ENCODE results near the gene SGSM1. TPM values are rescaled to one million over a fixed set of nuclear protein-coding genes. Genes with fewer than 3 reads are reported as not detected.

The SGSM1 gene
- total RNA-seq, 1 experiment from 2014 or later: 4.3 TPM

- Histone ChIP-seq H3K27ac (ENCODE audit: insufficient read length, low read depth, low read length) (no peak overlapping the region), H3K79me1 (ENCODE audit: insufficient read depth, low read depth, low read length, poor library complexity, severe bottlenecking) (no peaks in the 10 kb centered on the region)
- WGBS (ENCODE audit: extremely low coverage, insufficient read length, low lambda C conversion rate): no CpG with 5 or more reads among the region's 4 CpGs
Measured at GRCh38 chr22:24954114-24954463, 148.1 kb downstream of the SGSM1 start.

More at GRCh38 chr22:24954114-24954463, 148.1 kb downstream of the SGSM1 start:
- peaks cover 12% of the 10 kb centered on the region for H3K23me2 ChIP-seq (ENCODE audit: insufficient read length, low read depth, low read length, poor library complexity, severe bottlenecking)
- H2AFZ ChIP-seq (ENCODE audit: low read length): no peak overlapping the region
- no peak for DNase-seq
- no peak overlapping the region for H3K56ac ChIP-seq (ENCODE audit: insufficient read length, low read depth, low read length)
- H3T11ph ChIP-seq (ENCODE audit: low read length): no peak overlapping the region
- no peaks in the 10 kb centered on the region for H3K9me3 Mint-ChIP-seq
- H3K4me2 ChIP-seq (ENCODE audit: insufficient read depth, insufficient read length, low read length): peak overlapping the region; percentile 91
- no peak overlapping the region for H3K14ac ChIP-seq (ENCODE audit: insufficient read depth, low read length)
- H2BK12ac ChIP-seq (ENCODE audit: insufficient read length, low read depth, low read length): no peak overlapping the region
- H3K18ac ChIP-seq (ENCODE audit: insufficient read length, low read depth, low read length): no peak overlapping the region
- no peak overlapping the region for H2AK5ac ChIP-seq (ENCODE audit: insufficient read length, low read length)
- H3K36me3 Mint-ChIP-seq (ENCODE audit: insufficient read depth in 1 of 3, low read depth in 3 of 3): peaks cover 0 to 6% (median 5%) of the 10 kb centered on the region in 3 experiments; a peak in 2 of 7 replicates
- H3K9ac ChIP-seq (ENCODE audit: extremely low read depth, insufficient read length, low read length): peak overlapping the region; percentile 9
- no peaks in the 10 kb centered on the region for H3K27me3 Mint-ChIP-seq (ENCODE audit: low read depth)
- H4K8ac ChIP-seq (replicated peaks; ENCODE audit: insufficient read length, low read depth, low read length): no peak overlapping the region
- no peaks in the 10 kb centered on the region for H3K9me3 ChIP-seq (ENCODE audit: control insufficient read depth, low read depth, low read length)
- peak overlapping the region; percentile 83 to 95 for H3K4me3 Mint-ChIP-seq
- no peak overlapping the region for H3K23ac ChIP-seq (ENCODE audit: insufficient read length, low read depth, low read length)
- H4K20me1 ChIP-seq (ENCODE audit: control insufficient read depth, insufficient read depth, insufficient read length): no peaks in the 10 kb centered on the region
- no peak overlapping the region for H3K27ac Mint-ChIP-seq
- H3K79me2 ChIP-seq (ENCODE audit: insufficient read depth, low read length): no peaks in the 10 kb centered on the region
- 0 out of 2 replicates have a peak, but pooled peaks cover 4% of the 10 kb centered on the region for H3K4me1 ChIP-seq (ENCODE audit: insufficient read depth, low read length)
- H4K91ac ChIP-seq (ENCODE audit: insufficient read length, low read depth, low read length): no peak overlapping the region
- H3K27me3 ChIP-seq (ENCODE audit: insufficient read depth, low read length): no peaks in the 10 kb centered on the region
- TF ChIP-seq CTCF (conservative IDR thresholded peaks at IDR 0.05): 0 out of 3 replicates have a peak, but pooled peaks have one; percentile 10
- H2BK5ac ChIP-seq (ENCODE audit: insufficient read length, low read length): no peak overlapping the region
- H4K5ac ChIP-seq (ENCODE audit: insufficient read length, low read depth, low read length): no peak overlapping the region
- peaks cover 33 to 40% of the 10 kb centered on the region in 2 experiments for H3K4me1 Mint-ChIP-seq
- no peak overlapping the region for H2BK15ac ChIP-seq (ENCODE audit: low read depth, low read length)
- no peak overlapping the region for H2BK20ac ChIP-seq (ENCODE audit: low read depth, low read length, poor library complexity, severe bottlenecking)
- H2BK120ac ChIP-seq (ENCODE audit: low read depth, low read length, poor library complexity, severe bottlenecking): no peak overlapping the region
- no peak overlapping the region for H3K4ac ChIP-seq (ENCODE audit: low read depth, low read length)
